G401.6 (cell line): Measurements from ENCODE around the gene LILRB5.
"Not testable (repeated sequence)": the region's sequence is repeated elsewhere in the genome, so short reads cannot be mapped to it uniquely, and the experiment has no call there.

Source experiments
- FAIRE-seq: peaks from 2 replicates; lab custom pipeline; 2012; peaks lifted over from hg19 to GRCh38; lab: Jason Lieb, UNC

Gene LILRB5

DNA sequence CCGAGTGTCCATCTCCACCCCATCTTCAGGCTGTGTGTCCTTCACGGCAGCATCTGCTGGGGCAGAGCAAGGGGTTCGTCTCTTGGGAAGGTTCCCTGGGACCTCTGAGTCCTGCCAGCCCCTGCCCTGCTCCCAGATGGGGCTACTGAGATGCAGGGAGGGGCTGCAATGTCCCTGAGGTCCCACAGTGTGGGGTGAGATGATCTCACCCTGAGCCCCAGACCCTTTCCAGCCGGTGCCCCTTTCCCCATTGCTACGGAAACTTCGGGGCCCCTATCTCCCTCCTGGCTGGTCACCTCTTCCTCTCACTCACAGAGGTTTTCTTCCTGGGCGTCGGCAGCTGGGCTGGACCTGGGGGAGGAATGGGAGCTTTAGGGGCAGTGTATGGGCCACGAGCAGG, 18.9 kb upstream of the LILRB5 start:
- FAIRE-seq: no peak

- FAIRE-seq: not testable (repeated sequence)
These were observed 17.4 kb upstream of the LILRB5 start for GRCh38 chr19:54274516-54274915.

DNA sequence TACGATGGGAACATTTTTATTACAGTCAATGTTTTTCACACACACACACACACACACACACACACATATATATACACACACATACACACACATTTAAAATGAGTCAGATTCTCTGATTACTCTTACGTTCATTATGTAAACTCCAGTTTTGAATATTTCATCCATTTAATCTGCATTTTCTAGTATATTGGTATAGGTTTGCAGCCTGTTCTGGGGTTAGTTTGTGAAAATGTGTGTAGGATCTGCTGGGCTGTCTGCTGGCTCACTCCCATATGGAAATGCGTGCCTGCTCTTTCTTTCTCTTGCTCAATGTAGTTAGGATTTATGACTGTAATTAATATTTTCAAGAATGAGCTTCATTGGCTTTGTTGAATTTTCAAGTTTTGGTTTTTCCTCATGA, 16.7 kb upstream of the LILRB5 start:
- no peak for FAIRE-seq

- FAIRE-seq: not testable (repeated sequence)
These were observed 15.1 kb upstream of the LILRB5 start for GRCh38 chr19:54272181-54272580.

- not testable (repeated sequence) for FAIRE-seq
These were observed 14.5 kb upstream of the LILRB5 start for GRCh38 chr19:54271587-54271986.

- FAIRE-seq: no peak
These were observed 14.0 kb upstream of the LILRB5 start for GRCh38 chr19:54271106-54271505.

DNA sequence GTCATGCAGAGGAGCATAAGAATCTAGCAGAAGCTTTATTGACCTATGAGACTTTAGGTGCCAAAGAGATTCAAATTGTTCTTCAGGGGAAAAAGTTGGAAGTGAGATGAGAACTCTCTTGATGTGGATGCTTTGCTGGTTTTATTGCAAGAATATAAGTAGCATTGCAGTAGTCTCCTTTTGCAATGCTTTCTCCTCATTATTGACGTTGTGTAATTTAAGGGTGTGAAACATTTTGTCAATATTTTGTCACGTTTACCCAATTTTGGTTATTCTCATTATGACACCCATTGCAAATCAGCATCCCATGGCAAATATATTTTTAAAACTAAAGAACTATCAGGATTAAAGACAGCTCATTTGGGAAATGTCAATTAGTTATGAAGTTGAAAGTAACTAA, 11.9 kb upstream of the LILRB5 start:
- no peak for FAIRE-seq

GRCh38 chr19:54266133-54266532, 9.1 kb upstream of the LILRB5 start:
- FAIRE-seq: peak; percentile 91

GRCh38 chr19:54262470-54262869, 5.4 kb upstream of the LILRB5 start:
- FAIRE-seq: peak; percentile 86

- no peak for FAIRE-seq
These were observed 5.0 kb upstream of the LILRB5 start for GRCh38 chr19:54262066-54262465.

GRCh38 chr19:54256250-54257115, 590 bp downstream of the LILRB5 start:
- FAIRE-seq: no peak

DNA sequence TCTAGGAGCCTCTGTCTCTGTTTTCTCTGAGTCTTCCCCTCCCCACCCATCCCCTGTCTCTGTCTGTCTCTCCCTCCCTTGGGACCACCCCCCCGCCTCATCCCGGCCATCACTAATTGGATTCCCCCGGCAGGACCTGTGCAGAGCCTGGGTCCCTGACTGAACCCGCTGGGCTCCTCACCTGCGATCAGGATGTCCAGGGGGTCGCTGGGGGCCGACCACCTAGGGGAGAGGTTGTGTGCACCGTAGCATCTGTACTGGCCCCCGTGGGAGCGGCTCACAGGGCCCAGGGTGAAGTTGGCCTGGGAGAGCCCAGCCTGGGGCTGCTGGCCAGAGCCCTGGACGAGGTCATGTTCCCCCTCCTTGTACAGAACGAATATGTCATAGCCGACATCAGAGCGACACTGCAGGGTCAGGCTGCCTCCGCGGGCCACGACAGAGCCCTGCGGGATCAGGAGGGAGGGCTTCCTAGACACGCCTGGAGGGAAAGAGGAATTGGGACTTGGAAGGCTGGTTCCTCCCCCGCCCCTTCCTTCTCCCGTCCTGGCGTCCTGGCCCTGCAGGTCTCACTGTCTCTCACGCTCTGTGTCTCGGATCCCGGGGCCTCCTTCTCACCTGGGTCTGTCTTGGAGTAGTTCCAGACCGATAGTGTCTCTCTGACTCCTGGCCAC, 1.8 kb downstream of the LILRB5 start:
- no peak for FAIRE-seq

DNA sequence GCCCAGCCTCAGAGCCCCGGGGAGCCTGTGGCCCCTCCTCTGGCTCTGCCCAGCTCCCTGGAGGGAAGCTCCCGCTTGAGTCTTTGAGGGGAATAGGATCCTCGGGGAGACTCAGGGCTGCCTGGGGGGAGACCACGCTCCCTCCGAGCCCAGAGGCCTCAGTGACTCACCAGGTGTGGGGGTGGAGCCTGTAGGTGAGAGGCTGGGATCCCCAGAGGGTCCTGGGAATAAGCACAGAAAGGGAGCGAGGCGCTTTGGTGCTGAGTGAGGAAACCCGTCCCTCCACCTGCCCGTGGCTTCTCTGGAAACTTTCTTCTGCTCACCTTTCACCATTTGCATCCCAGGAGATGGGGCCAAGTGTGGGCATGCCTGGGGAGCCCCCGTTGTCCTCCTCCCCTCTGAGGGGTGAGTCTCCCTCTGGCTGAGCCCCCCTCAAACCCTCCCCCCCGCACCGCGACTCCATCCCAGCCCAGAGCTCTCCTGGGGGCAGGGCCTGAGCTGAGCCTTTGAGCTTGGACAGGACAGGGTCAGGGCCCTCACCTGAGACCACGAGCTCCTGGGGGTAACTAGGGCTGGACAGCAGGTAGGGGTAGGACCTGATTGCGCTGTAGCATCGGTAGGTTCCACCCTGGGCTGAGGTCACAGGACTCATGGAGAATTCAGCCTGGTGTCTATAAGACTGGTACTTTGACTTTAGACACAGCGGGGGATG, 2.7 kb downstream of the LILRB5 start:
- no peak for FAIRE-seq

DNA sequence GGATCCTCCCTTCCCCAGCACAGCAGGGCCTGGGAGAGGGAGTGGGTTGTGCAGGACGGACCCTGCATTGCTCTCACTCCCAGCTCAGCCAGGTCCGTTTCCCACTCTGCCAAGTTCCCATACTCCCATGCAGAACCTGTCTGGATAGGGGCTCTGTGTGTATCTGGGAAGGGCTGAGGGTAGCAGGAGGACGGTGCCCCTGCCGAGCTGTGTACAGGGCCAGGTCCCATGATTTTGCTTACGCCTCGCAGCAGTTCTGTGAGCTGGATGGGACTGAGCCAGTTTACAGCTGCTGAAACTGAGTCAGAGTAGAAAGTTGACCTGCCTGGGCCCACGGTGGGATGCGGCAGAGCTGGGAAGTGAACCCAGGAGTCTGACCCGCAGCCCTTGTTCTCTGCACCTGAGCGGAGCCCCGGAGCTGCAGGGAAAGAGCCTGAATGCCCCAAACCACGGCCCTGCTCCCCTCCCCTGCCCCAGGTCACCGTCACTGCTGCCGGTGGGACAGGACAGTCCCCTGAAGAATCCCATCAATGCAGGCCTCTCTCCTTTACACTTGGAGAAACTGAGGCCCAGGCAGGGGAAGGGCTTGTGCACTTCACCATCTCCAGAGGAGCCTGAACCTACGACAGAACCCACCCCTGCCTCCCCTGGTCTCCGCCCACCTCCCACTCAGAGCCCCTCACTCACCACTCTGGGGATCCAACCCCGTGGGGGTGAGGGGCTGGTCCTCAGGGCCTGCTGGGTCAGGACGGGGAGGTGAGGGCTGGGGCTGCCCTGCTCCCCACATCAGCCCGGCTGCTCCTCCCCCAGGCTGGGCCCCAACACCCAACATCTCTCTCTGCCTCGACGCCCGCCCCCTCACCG, 3.5 kb downstream of the LILRB5 start:
- FAIRE-seq: no peak

GRCh38 chr19:54252845-54253244, 4.2 kb downstream of the LILRB5 start:
- FAIRE-seq: no peak

- no peak for FAIRE-seq
These were observed 4.8 kb downstream of the LILRB5 start for GRCh38 chr19:54252243-54252642.

GRCh38 chr19:54248016-54248601, 9.0 kb downstream of the LILRB5 start:
- no peak for FAIRE-seq

DNA sequence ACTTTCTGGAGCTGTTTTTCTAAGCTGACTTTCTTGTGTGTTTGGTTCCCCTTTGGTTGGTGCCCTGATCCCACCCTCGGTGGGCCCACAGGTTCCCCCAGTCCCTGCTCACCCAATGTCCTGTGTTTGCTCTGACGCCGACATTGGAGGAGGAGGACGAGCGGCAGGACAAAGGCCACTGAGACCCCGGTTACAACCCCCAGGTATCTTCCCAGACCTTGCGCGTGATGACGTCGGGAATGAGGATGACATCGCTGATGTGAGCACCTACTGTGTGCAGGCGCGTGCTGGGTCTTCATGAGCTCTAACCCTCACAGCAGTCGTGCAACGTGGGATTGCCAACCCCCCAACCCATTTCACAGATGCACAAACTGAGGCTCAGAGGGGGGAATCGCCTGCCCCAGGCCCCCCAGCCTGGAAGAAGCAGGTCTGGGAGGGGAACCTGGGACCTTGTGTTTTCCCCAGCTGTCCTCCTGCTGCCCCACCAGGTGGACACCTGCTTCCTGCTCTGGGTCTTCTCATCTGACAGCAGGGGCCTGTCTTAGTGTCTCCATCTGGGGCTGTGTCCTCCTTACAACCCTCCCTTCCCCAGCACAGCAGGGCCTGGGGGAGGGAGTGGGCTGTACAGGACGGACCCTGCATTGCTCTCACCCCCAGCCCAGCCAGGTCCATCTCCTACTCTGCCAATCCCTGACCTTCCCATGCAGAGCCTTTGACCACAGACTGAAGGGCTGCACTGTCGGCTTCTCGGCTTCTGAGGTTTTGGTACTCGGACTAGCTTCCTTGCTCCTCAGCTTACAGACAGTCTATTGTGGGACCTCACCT, 9.8 kb downstream of the LILRB5 start:
- FAIRE-seq: no peak

- no peak for FAIRE-seq
These were observed 11.1 kb downstream of the LILRB5 start for GRCh38 chr19:54245936-54246335.

- not testable (repeated sequence) for FAIRE-seq
These were observed 13.3 kb downstream of the LILRB5 start for GRCh38 chr19:54243809-54244208.

DNA sequence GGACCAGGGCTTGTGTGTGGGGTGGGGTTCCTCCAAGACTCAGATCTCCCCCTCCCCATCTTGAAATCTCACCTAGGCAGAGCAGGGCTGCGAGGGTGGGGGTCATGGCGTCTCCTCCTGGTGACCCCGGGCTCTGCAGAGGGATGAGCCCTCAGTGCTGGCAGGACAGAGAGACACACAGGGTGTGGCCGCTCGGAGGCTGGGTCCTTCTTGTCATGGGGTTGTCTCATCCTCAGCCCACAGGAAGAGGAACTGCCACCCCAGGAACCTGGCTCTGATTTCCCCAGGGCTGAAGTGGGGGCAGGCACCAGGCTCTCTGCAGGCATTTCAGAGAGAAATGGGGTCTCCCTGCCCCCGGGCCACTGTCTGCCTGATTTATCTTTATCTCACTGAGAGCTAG, 14.4 kb downstream of the LILRB5 start, which contains the start of gene LILRA6:
Gene LILRA6, minus strand, starts transcription at position 145 of the 400 bp plus-strand sequence.
- FAIRE-seq: not testable (repeated sequence)
